ENCODE results near the gene ERN2. TPM values are rescaled to one million over a fixed set of nuclear protein-coding genes. Genes with fewer than 3 reads are reported as not detected.

ERN2 gene
- total and polyA plus RNA-seq, 9 of the 15 experiments (the other 6 are each of a cell fraction or from before 2014, with no cell fraction given): 0.07 to 1.5 (median 0.51) TPM; not detected in 3

GRCh38 chr16:23679274-23679985 lies 33.6 kb downstream of the ERN2 start (continued):
- no peak for TF ChIP-seq THRAP3 (IDR thresholded peaks at IDR 0.05; ENCODE audit: borderline replicate concordance)
- peak; percentile 65; the same call in 1 of the 2 replicates for TF ChIP-seq CREM (IDR thresholded peaks at IDR 0.05; ENCODE audit: low read depth)
- no peak for TF ChIP-seq TAF15 (IDR thresholded peaks at IDR 0.05; ENCODE audit: low read depth, low read length)
- TF ChIP-seq, protein P1, sequence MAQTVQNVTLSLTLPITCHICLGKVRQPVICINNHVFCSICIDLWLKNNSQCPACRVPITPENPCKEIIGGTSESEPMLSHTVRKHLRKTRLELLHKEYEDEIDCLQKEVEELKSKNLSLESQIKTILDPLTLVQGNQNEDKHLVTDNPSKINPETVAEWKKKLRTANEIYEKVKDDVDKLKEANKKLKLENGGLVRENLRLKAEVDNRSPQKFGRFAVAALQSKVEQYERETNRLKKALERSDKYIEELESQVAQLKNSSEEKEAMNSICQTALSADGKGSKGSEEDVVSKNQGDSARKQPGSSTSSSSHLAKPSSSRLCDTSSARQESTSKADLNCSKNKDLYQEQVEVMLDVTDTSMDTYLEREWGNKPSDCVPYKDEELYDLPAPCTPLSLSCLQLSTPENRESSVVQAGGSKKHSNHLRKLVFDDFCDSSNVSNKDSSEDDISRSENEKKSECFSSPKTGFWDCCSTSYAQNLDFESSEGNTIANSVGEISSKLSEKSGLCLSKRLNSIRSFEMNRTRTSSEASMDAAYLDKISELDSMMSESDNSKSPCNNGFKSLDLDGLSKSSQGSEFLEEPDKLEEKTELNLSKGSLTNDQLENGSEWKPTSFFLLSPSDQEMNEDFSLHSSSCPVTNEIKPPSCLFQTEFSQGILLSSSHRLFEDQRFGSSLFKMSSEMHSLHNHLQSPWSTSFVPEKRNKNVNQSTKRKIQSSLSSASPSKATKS (CRISPR knock-in tag; IDR thresholded peaks at IDR 0.05): no peak
- no peak for TF ChIP-seq ZNF583 (CRISPR knock-in tag; IDR thresholded peaks at IDR 0.05)
- no peak for TF ChIP-seq PPARD (CRISPR knock-in tag; IDR thresholded peaks at IDR 0.05)
- no peak for TF ChIP-seq SIX5 (IDR thresholded peaks at IDR 0.05; ENCODE audit: borderline replicate concordance in 1 of 2, insufficient read depth in 1 of 2, low read depth in 1 of 2, low read length in 2 of 2)
- no peak for TF ChIP-seq NONO (IDR thresholded peaks at IDR 0.05; ENCODE audit: low read depth in 2 of 2, low read length in 1 of 2)
- no peak for TF ChIP-seq FOXJ3 (CRISPR knock-in tag; IDR thresholded peaks at IDR 0.05)
- TF ChIP-seq FOXK1 (CRISPR knock-in tag; IDR thresholded peaks at IDR 0.05; ENCODE audit: borderline replicate concordance): no peak
- TF ChIP-seq DPF2 (IDR thresholded peaks at IDR 0.05): peak; percentile 88
- no peak for TF ChIP-seq PHB2 (IDR thresholded peaks at IDR 0.05; ENCODE audit: low read depth)
- TF ChIP-seq ERF (CRISPR knock-in tag; IDR thresholded peaks at IDR 0.05): no peak
- no peak; the same call in 1 of the 2 replicates for TF ChIP-seq ZNF584 (CRISPR knock-in tag; IDR thresholded peaks at IDR 0.05; ENCODE audit: low read depth)
- no peak for TF ChIP-seq COPS2 (conservative IDR thresholded peaks at IDR 0.05)
- TF ChIP-seq CREB1 (IDR thresholded peaks at IDR 0.05): no peak
- TF ChIP-seq CREB1 (CRISPR knock-in tag; IDR thresholded peaks at IDR 0.05): no peak
- no peak for TF ChIP-seq ZNF140 (CRISPR knock-in tag; IDR thresholded peaks at IDR 0.05)
- TF ChIP-seq, protein P2, sequence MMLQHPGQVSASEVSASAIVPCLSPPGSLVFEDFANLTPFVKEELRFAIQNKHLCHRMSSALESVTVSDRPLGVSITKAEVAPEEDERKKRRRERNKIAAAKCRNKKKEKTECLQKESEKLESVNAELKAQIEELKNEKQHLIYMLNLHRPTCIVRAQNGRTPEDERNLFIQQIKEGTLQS (IDR thresholded peaks at IDR 0.05): peak; percentile 74
- TF ChIP-seq, protein P2 (CRISPR knock-in tag; conservative IDR thresholded peaks at IDR 0.05): no peak
- no peak for TF ChIP-seq E4F1 (CRISPR knock-in tag; IDR thresholded peaks at IDR 0.05; ENCODE audit: borderline replicate concordance)
- no peak for TF ChIP-seq JUN (IDR thresholded peaks at IDR 0.05; ENCODE audit: borderline replicate concordance, low read depth, low read length)
- no peak for TF ChIP-seq JUN (CRISPR knock-in tag; IDR thresholded peaks at IDR 0.05; ENCODE audit: borderline replicate concordance)
- no peak for TF ChIP-seq POLR2AphosphoS2 (IDR thresholded peaks at IDR 0.05; ENCODE audit: low read length)
